ENCODE data around the gene ITGAE.

- no peak for TF ChIP-seq CTCF (conservative IDR thresholded peaks at IDR 0.05 in 1 of 2, IDR thresholded peaks at IDR 0.05 in 1 of 2; ENCODE audit: extremely low read depth in 1 of 2, insufficient read depth in 1 of 2, low read depth in 1 of 2, low read length in 2 of 2)
- TF ChIP-seq EZH2 (IDR thresholded peaks at IDR 0.05; ENCODE audit: borderline replicate concordance, low read length) = no peak
Observed at GRCh38 chr17:3748576-3748975, 52.4 kb downstream of the ITGAE start.
